OCI-LY3 (cell line): ENCODE data around the gene CD19.

Experiments used
- CTCF ChIP-seq: fragments of 200-600, 300-600 bp; sonication (generic); IDR thresholded peaks from 2 replicates; pipeline ENCODE4 v1.5.1; 2014; ENCODE audit warnings: antibody characterized with exemption, low read length, low read depth
- EZH2phosphoT487 ChIP-seq: fragments of 200-600 bp; shearing (Covaris generic); IDR thresholded peaks from 2 replicates; pipeline ENCODE4 v1.6.1; 2018; ENCODE audit warnings: antibody characterized with exemption, mixed run types, low read depth

DNA sequence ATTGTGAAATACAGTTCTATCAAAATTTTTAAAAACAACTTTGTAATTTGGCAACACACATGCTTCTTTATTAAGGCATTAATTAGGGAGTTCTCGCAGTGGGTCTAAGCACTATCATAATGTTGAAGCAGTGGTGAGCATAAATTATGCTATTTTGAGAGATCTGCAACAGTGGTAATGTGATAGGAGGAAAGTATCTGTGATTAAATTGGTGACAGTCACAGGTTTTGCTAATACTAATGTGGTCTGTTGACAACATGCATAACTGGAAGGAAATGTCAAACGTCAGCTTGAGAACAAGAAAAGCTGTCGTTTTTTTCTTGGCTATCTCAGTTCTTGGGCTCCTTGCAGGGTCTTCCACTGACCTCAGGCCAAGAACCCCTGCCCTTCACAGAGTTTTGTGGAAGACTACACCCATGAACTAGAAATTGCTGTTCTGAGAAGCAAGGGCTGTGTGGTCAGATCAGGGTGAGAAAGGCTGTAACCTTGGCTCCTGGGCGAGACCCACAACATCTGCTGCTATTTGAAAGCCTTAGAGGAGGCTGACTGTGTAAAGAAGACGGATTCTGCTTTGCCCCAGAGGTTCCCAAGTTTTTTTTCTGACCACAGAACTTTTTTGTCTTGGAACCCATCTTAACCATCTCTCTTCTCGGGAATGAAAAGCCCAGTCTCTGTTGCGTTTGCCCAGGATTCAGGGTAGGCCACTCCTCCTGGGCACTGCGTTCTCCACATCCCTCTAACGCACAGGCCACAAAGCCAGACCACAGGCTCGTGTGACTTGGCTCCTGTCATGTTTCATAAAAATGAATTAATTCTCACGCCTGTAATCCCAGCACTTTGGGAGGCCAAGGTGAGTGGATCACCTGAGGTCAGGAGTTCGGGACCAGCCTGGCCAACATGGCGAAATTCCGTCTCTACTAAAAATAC lies 39.5 kb upstream of the CD19 start:
- TF ChIP-seq CTCF (no peak), EZH2phosphoT487 (no peak)
